ENCODE results near the gene SLC35C1. TPM values are rescaled to one million over a fixed set of nuclear protein-coding genes. Genes with fewer than 3 reads are reported as not detected.

SLC35C1 gene
- total and polyA plus RNA-seq, 4 donors = 6.5 to 11.8 (median 10.5) TPM

- Histone ChIP-seq H3K27me3 (ENCODE audit: control insufficient read depth in 1 of 2, insufficient read depth in 2 of 2, low read length in 1 of 2) (no peaks in the 10 kb centered on the region), H3K4me1 (ENCODE audit: control insufficient read depth in 1 of 2, insufficient read depth in 2 of 2, low read length in 2 of 2) (no peaks in the 10 kb centered on the region), H3K36me3 (ENCODE audit: control insufficient read depth in 1 of 2, insufficient read depth in 2 of 2, low read length in 1 of 2) (no peaks in the 10 kb centered on the region), H3K4me3 (ENCODE audit: low read length in 2 of 2) (no peak overlapping the region), H3K27ac (ENCODE audit: low read depth in 1 of 2, low read length in 2 of 2) (no peak overlapping the region), H3K9me3 (ENCODE audit: control insufficient read depth, low read length) (no peaks in the 10 kb centered on the region)
- DNase-seq (no peak), ATAC-seq (ENCODE audit: low FRiP score) (no peak)
- 86 to 89% methylated on average over 10 of the region's 10 CpGs for WGBS, 2 donors
- intact Hi-C loops (cut with DNase I) = no loop called here
These were observed 6.0 kb upstream of the SLC35C1 start for GRCh38 chr11:45798793-45799441.

GRCh38 chr11:45799562-45799961 lies 5.4 kb upstream of the SLC35C1 start:
- H3K4me3 ChIP-seq (ENCODE audit: low read length in 2 of 2) = no peak overlapping the region
- H3K36me3 ChIP-seq (ENCODE audit: control insufficient read depth in 1 of 2, insufficient read depth in 2 of 2, low read length in 1 of 2) = no peaks in the 10 kb centered on the region
- H3K4me1 ChIP-seq (ENCODE audit: control insufficient read depth in 1 of 2, insufficient read depth in 2 of 2, low read length in 2 of 2) = no peaks in the 10 kb centered on the region
- H3K27me3 ChIP-seq (ENCODE audit: control insufficient read depth in 1 of 2, insufficient read depth in 2 of 2, low read length in 1 of 2) = no peaks in the 10 kb centered on the region
- ATAC-seq (ENCODE audit: low FRiP score) (no peak), DNase-seq (no peak)
- no peak overlapping the region for H3K27ac ChIP-seq (ENCODE audit: low read depth in 1 of 2, low read length in 2 of 2)
- intact Hi-C loops (cut with DNase I) = no loop called here
- 97 to 98% methylated on average over 3 of the region's 3 CpGs for WGBS, 2 donors
- H3K9me3 ChIP-seq (ENCODE audit: control insufficient read depth, low read length) = no peaks in the 10 kb centered on the region

- Histone ChIP-seq H3K9me3 (ENCODE audit: control insufficient read depth, low read length) (no peaks in the 10 kb centered on the region), H3K4me3 (ENCODE audit: low read length in 2 of 2) (no peak overlapping the region), H3K4me1 (ENCODE audit: control insufficient read depth in 1 of 2, insufficient read depth in 2 of 2, low read length in 2 of 2) (no peaks in the 10 kb centered on the region), H3K36me3 (ENCODE audit: control insufficient read depth in 1 of 2, insufficient read depth in 2 of 2, low read length in 1 of 2) (no peaks in the 10 kb centered on the region), H3K27me3 (ENCODE audit: control insufficient read depth in 1 of 2, insufficient read depth in 2 of 2, low read length in 1 of 2) (no peaks in the 10 kb centered on the region), H3K27ac (ENCODE audit: low read depth in 1 of 2, low read length in 2 of 2) (no peak overlapping the region)
- intact Hi-C loops (cut with DNase I) = no loop called here
- ATAC-seq (ENCODE audit: low FRiP score) = no peak
- 95 to 97% methylated on average over 2 of the region's 2 CpGs for WGBS, 2 donors
- no peak for DNase-seq
These were observed 4.7 kb upstream of the SLC35C1 start for GRCh38 chr11:45800261-45800660.

- Histone ChIP-seq H3K9me3 (ENCODE audit: control insufficient read depth, low read length) (no peaks in the 10 kb centered on the region), H3K27ac (ENCODE audit: low read depth in 1 of 2, low read length in 2 of 2) (no peak overlapping the region), H3K27me3 (ENCODE audit: control insufficient read depth in 1 of 2, insufficient read depth in 2 of 2, low read length in 1 of 2) (no peaks in the 10 kb centered on the region), H3K4me3 (ENCODE audit: low read length in 2 of 2) (no peak overlapping the region), H3K36me3 (ENCODE audit: control insufficient read depth in 1 of 2, insufficient read depth in 2 of 2, low read length in 1 of 2) (no peaks in the 10 kb centered on the region), H3K4me1 (ENCODE audit: control insufficient read depth in 1 of 2, insufficient read depth in 2 of 2, low read length in 2 of 2) (no peaks in the 10 kb centered on the region)
- no peak for DNase-seq
- intact Hi-C loops (cut with DNase I) = no loop called here
- WGBS, 2 donors = 70 to 76% methylated on average over 2 of the region's 2 CpGs
- no peak for ATAC-seq (ENCODE audit: low FRiP score)
These were observed 3.1 kb upstream of the SLC35C1 start for GRCh38 chr11:45801723-45802315.

GRCh38 chr11:45802531-45803317 lies 2.2 kb upstream of the SLC35C1 start:
- WGBS, 2 donors = 96% methylated on average over 10 of the region's 10 CpGs
- Histone ChIP-seq H3K4me3 (ENCODE audit: low read length in 2 of 2) (no peak overlapping the region), H3K36me3 (ENCODE audit: control insufficient read depth in 1 of 2, insufficient read depth in 2 of 2, low read length in 1 of 2) (no peaks in the 10 kb centered on the region), H3K27me3 (ENCODE audit: control insufficient read depth in 1 of 2, insufficient read depth in 2 of 2, low read length in 1 of 2) (no peaks in the 10 kb centered on the region), H3K9me3 (ENCODE audit: control insufficient read depth, low read length) (no peaks in the 10 kb centered on the region), H3K27ac (ENCODE audit: low read depth in 1 of 2, low read length in 2 of 2) (no peak overlapping the region), H3K4me1 (ENCODE audit: control insufficient read depth in 1 of 2, insufficient read depth in 2 of 2, low read length in 2 of 2) (no peaks in the 10 kb centered on the region)
- DNase-seq (no peak), ATAC-seq (ENCODE audit: low FRiP score) (no peak)
- intact Hi-C loops (cut with DNase I) = no loop called here

- 1% methylated on average over 61 to 70 of the region's 70 CpGs for WGBS, 2 donors
- H3K27me3 ChIP-seq (ENCODE audit: control insufficient read depth in 1 of 2, insufficient read depth in 2 of 2, low read length in 1 of 2) = no peaks in the 10 kb centered on the region
- H3K27ac ChIP-seq (ENCODE audit: low read depth in 1 of 2, low read length in 2 of 2) = peak overlapping the region in 1 of 2 donors; percentile 42
- no peaks in the 10 kb centered on the region for H3K4me1 ChIP-seq (ENCODE audit: control insufficient read depth in 1 of 2, insufficient read depth in 2 of 2, low read length in 2 of 2)
- peak; percentile 75 for ATAC-seq (ENCODE audit: low FRiP score)
- peak; percentile 87 to 94 for DNase-seq
- no peaks in the 10 kb centered on the region for H3K36me3 ChIP-seq (ENCODE audit: control insufficient read depth in 1 of 2, insufficient read depth in 2 of 2, low read length in 1 of 2)
- no peaks in the 10 kb centered on the region for H3K9me3 ChIP-seq (ENCODE audit: control insufficient read depth, low read length)
- intact Hi-C loops (cut with DNase I) = no loop called here
- peak overlapping the region; percentile 64 to 93 for H3K4me3 ChIP-seq (ENCODE audit: low read length in 2 of 2)
These were observed 783 bp upstream of the SLC35C1 start for GRCh38 chr11:45803971-45804760.

- no peaks in the 10 kb centered on the region for H3K9me3 ChIP-seq (ENCODE audit: control insufficient read depth, low read length)
- no peaks in the 10 kb centered on the region for H3K4me1 ChIP-seq (ENCODE audit: control insufficient read depth in 1 of 2, insufficient read depth in 2 of 2, low read length in 2 of 2)
- H3K36me3 ChIP-seq (ENCODE audit: control insufficient read depth in 1 of 2, insufficient read depth in 2 of 2, low read length in 1 of 2) = no peaks in the 10 kb centered on the region
- 17 to 19% methylated on average over 25 to 29 of the region's 29 CpGs for WGBS, 2 donors
- peak overlapping the region; percentile 59 to 93 for H3K4me3 ChIP-seq (ENCODE audit: low read length in 2 of 2)
- no peaks in the 10 kb centered on the region for H3K27me3 ChIP-seq (ENCODE audit: control insufficient read depth in 1 of 2, insufficient read depth in 2 of 2, low read length in 1 of 2)
- peak overlapping the region in 1 of 2 donors; percentile 14 for H3K27ac ChIP-seq (ENCODE audit: low read depth in 1 of 2, low read length in 2 of 2)
- DNase-seq (peak; percentile 71 to 83), ATAC-seq (ENCODE audit: low FRiP score) (peak; percentile 42)
- intact Hi-C loops (cut with DNase I) = no loop called here
These were observed 539 bp downstream of the SLC35C1 start for GRCh38 chr11:45805305-45806071.
